GM12801 (cell line): ENCODE data around the gene ASTN2.

ENCODE experiments used
- TF ChIP-seq, protein P1 (sequence below): IDR thresholded peaks from one replicate; pipeline ENCODE4 v1.5.1; 2011; ENCODE audit warnings: control low read depth; ENCODE audit not compliant: insufficient read length; ENCODE audit errors: extremely low read depth

Gene ASTN2

DNA sequence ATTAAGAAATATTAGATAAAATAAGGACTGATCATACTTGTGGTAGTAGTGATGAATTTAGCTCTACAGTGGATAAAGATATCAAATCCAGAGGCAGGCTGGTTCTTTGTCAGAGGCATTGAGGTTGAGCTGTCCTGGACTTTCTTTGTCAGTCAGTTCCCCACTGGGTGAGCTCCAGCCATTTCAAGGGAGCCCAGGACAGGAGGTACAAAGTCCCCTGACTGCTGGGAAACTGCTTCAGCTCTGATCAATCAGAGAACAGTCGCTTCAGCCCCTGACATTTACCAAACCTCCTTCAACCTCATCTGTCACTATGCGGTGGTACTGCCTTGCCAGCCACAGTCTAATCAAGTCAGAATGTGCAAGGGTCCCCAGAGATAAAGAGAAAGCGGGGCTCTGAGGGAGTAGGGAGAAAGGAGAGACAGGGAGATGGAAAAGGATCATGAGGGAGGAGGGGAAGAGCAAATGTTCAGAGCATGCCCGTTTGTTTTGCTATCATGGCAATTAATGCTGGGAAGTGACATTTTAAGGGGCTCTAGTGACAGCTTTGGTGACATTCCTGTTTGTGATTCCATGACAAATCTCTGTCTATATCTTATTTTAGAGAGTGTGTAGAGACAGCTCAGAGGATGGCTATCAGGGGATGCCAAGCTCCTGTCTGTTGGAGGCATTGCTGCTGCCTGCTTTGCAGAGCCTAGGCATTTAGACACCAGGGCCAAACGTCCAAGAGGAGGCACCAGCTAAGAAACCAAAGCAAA lies 223.2 kb downstream of the ASTN2 start:
- TF ChIP-seq, protein P1, sequence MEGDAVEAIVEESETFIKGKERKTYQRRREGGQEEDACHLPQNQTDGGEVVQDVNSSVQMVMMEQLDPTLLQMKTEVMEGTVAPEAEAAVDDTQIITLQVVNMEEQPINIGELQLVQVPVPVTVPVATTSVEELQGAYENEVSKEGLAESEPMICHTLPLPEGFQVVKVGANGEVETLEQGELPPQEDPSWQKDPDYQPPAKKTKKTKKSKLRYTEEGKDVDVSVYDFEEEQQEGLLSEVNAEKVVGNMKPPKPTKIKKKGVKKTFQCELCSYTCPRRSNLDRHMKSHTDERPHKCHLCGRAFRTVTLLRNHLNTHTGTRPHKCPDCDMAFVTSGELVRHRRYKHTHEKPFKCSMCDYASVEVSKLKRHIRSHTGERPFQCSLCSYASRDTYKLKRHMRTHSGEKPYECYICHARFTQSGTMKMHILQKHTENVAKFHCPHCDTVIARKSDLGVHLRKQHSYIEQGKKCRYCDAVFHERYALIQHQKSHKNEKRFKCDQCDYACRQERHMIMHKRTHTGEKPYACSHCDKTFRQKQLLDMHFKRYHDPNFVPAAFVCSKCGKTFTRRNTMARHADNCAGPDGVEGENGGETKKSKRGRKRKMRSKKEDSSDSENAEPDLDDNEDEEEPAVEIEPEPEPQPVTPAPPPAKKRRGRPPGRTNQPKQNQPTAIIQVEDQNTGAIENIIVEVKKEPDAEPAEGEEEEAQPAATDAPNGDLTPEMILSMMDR = no peak

DNA sequence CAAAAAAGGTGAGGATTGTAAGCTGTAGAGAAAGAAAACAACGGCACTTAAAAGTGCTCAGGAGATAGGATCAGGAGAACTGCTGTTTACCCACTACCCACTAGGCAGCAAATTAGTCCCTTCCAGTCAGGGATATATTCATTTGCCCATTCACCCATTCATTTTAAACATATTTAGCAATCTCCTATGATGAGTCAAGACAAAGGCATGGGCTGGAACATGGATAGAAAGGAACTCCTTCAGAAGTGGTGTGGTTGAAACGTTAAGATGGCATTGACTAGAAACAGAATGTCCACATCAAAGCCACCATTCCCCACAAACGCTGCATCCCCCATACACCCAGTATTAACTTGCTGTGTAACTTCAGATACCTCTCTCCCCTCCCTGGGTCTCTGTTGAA lies 225.7 kb downstream of the ASTN2 start:
- TF ChIP-seq, protein P1 = no peak

DNA sequence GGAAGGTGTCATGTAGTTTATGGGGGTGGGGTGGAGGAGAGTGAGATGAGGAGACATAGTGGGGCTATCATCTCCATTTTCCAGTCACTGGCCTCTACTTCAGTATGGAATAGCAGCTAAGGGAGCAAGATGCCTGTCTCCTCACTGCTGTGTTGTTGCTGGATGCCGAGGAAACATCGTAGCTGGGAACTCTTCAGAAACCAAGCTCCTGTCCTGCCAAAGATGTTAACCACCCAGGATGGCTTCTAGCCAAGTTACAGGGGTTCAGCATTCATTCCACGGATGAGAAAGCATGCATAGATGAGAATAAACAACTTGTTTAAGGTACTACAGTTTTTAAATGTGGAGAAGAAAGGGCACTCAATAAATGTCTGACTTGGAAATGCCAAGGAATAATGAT lies 226.5 kb downstream of the ASTN2 start:
- TF ChIP-seq, protein P1 = no peak

DNA sequence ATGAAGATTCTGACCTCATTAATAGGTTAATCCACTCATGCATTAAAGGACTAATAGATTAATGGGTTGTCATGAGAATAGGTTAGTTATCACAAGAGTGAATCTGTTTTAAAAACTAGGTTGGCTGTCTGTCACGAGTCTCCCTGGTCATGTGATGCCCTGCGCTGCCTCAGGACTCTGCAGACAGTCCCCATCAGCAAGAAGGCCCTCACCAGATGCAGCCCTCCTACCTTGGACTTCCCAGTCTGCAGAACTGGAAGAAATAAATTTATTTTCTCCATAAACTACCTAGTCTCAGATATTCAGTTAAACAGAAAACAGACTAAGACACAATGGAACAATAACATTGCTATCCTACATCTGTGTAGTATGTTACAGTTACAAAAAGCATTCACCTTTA lies 227.4 kb downstream of the ASTN2 start:
- TF ChIP-seq, protein P1 = no peak

DNA sequence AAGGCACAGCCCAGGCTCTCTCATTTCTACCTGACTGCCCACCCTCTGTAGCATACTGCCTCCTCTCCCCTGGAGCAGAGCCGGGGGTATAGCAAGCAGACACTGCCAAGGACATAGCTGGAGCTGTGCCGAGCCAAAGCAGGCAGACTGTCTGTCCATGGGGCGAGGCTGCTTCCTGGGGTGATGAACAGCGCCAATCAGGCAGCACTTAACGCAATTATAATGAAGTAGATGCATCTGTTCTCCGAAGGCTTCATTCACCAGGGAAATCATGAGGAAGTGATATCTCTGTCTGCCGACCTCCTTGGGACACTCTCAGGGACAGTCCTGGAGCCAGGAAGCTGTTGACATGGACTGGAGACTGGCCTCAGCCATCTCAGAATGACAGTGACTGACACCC lies 230.7 kb downstream of the ASTN2 start:
- TF ChIP-seq, protein P1 = no peak

DNA sequence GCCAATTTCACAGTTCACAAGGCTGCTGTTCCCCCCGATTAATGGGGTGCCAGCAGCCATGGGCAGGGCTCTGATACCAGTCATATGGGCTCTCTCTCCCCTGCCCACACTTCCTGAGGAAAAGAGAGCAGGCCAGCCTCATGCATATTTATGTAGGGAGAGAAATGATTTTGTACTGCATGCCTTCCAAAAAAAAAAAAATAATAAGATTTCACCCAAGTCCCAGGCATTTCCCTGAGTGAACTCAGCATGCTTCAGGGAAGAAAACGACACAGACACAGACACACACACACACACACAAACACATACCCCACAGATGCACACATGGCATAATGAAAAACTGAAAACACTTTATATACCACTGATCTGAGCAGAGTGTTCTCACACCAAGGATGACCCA lies 232.8 kb downstream of the ASTN2 start:
- TF ChIP-seq, protein P1 = no peak

DNA sequence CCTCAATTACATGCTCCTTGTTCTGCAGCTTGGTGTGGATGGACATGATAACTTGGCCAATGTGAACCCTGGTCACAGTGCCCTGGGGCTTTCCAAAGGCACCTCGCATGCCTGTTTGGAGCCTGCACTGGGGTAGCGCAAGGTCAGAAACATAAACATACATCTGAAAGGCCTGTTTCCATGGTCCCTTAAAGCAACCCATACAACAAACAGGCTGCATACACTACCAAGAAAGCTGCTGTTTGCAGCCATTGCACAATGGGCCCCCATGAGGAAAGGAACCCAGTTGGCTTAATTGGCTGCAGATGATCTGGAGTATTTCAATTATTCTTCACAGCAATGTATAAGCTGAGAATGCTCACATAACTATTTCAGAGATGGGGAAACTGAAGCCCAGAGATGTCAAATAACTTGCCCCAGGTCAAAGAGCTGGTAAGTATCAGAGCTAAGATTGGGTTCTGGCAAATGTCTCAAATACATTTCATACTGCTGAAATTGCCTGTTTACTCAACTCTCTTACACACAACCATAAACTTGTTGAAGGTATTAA lies 233.9 kb downstream of the ASTN2 start:
- TF ChIP-seq, protein P1 = no peak
